ENCODE results near the gene ZBTB48.

DNA sequence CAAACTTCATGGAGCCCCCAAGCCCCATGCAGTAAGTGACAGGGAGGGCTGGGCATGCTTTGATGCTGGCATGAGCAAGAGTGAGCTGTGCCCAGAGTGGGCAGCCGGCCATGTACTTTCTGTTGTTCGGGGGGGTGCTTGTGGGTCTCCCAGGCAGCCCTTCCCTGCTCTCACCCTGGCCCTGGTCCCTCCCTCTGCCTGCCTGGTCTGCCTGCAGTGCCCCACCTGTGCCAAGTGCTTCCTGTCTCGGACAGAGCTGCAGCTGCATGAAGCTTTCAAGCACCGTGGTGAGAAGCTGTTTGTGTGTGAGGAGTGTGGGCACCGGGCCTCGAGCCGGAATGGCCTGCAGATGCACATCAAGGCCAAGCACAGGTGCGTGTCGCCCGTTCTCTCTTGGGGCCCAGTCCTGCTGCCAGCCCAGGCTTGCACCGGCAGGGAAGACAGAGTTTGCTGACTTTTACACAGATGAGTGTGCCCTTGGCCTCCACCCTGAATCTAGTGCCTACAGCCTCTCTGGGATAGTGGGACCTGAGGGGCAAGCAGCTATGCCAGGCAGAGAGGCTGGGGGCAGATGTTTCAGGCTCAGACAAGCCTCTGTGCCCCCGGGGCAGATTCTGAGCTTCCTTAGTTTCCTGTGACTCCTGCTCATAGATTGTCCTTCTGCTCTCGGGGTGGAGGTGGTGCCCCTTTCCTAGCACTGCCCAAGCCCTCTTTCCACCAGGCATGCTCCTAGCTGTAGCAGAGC, 7.6 kb downstream of the ZBTB48 start:
- TF ChIP-seq POLR2A (IDR thresholded peaks at IDR 0.05), result peak in 1 of 2 donors; percentile 18
- TF ChIP-seq, protein P1, sequence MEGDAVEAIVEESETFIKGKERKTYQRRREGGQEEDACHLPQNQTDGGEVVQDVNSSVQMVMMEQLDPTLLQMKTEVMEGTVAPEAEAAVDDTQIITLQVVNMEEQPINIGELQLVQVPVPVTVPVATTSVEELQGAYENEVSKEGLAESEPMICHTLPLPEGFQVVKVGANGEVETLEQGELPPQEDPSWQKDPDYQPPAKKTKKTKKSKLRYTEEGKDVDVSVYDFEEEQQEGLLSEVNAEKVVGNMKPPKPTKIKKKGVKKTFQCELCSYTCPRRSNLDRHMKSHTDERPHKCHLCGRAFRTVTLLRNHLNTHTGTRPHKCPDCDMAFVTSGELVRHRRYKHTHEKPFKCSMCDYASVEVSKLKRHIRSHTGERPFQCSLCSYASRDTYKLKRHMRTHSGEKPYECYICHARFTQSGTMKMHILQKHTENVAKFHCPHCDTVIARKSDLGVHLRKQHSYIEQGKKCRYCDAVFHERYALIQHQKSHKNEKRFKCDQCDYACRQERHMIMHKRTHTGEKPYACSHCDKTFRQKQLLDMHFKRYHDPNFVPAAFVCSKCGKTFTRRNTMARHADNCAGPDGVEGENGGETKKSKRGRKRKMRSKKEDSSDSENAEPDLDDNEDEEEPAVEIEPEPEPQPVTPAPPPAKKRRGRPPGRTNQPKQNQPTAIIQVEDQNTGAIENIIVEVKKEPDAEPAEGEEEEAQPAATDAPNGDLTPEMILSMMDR (IDR thresholded peaks at IDR 0.05), result no peak

Data from adrenal gland (tissue), 5 donors.